ENCODE data around the gene GALNT9.
A peak's percentile ranks its signal among the peaks of the same experiment; 100 is the strongest.
"Not testable (repeated sequence)": the region's sequence is repeated elsewhere in the genome, so short reads cannot be mapped to it uniquely, and the experiment has no call there.

Gene GALNT9

GRCh38 chr12:132228476-132229192 is 100.8 kb downstream of the GALNT9 start:
- DNase-seq, result no peak

DNA sequence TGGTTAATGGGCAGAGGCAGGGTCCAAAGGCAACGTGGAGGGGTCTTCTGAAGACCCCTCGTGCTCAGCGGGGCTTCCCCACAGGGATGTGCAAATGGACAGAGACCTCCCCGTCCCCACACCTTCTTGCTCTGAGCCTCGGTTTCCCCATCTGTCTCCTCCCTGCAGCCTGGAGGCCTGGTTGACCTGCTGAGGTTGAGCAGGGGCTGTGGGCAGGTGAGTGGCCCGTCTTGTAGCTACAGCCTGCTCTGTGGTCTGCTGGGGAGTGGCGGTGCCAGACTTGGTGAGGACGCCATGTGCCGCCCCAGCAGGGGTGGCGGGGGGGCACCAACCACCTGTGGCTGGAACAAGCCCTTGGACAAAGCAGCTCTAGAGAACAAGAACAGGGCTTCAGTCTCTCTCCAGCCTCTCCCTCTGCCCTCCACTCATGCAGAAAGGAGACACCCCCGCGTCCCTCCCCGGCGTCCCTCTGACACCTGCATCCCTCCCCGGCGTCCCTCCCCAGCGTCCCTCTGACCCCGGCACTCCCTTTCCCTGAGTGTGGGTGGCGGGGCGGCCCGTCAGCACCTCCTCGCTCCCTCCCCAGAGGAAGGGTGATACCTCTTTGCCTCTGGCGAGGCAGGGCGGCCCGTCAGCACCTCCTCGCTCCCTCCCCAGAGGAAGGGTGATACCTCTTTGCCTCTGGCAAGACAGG is 101.5 kb downstream of the GALNT9 start:
- DNase-seq, result no peak

- DNase-seq, result no peak
These were observed 102.3 kb downstream of the GALNT9 start for GRCh38 chr12:132227118-132227517.

GRCh38 chr12:132226604-132227003 is 102.8 kb downstream of the GALNT9 start:
- DNase-seq, result no peak

DNA sequence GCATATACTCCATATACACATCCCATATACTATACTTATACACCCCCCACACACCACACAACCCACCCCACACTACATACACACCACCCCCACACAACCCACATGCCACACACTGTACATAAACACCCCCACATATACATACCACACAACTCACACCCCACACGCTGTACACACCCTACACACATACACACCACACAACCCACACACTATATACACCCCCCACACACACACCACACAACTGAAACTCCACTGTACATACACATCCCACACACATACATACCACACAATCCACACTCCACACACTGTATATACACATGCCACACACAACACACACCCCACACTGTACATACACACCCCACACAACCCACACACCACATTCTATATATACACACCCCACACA is 104.2 kb downstream of the GALNT9 start:
- DNase-seq, result no peak

DNA sequence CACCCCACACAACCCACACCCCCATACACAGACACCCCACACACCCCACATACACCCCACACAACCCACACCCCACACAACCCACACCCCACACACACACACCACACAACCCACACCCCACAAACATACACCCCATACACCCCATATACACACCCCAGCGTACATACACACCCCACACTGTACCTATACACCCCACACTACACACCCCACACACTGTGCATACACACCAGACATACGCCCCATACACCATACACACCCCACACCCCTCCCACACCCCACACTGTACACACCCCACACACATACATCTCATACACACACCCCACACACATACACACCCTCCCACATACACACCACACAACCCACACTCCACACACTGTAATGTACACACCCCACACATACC is 104.9 kb downstream of the GALNT9 start:
- no peak for DNase-seq

- DNase-seq, result no peak
These were observed 106.6 kb downstream of the GALNT9 start for GRCh38 chr12:132222808-132223173.

DNA sequence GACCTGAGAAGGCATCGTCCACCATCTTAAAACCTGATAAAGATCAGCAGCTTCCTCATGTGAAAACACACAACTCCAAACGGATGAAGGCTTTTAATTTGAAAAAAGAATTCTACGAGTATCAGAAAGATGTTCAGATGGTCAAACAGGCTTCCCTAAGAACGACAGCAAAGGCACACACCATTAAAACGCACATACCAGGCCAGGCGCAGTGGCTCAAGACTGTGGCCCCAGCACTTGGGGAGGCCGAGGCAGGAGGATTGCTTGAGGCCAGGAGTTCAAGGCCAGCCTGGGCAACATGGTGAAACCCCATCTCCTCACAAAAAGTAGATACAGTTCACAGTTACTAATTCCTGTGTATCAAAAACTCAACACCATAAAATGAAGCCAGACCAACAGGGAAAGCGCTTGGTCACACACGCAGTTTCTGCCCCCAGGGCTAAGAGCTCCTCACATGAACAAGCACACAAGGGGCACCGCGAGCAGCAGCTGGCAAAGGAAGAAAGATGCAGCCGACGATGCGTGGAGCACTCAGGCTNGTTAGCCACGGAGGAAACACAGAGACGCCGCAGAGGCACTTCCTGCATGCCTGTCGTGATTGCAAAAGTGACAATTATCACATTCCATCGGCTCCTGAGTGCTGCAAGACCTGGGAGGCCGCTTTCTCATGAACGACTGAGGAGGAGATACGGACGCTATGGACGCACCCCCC is 107.1 kb downstream of the GALNT9 start:
- peak; percentile 70 for DNase-seq

GRCh38 chr12:132219761-132220160 is 109.6 kb downstream of the GALNT9 start:
- DNase-seq, result not testable (repeated sequence)

- peak; percentile 24 for DNase-seq
These were observed 110.1 kb downstream of the GALNT9 start for GRCh38 chr12:132219323-132219722.

DNA sequence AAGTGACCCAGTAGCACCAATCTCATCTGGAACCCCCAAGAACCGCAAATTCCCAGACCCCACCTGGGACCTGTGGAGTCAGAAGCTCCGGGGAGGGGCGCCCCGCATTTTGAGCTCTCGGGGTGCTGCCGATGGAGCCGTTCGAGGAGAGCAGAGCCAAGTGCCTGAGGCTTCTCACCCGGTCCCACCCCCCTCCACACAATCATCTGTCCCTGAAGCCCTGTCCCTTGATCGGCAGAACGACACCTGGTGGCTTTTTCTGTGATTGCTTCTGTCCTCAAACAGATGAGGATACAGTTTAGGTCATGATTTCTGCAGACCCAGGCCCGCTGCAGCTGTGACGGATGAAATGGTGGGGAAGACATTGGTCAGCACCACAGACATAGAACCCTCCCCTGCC is 110.5 kb downstream of the GALNT9 start:
- DNase-seq, result peak; percentile 51

- DNase-seq, result no peak
These were observed 110.9 kb downstream of the GALNT9 start for GRCh38 chr12:132218527-132218875.

DNA sequence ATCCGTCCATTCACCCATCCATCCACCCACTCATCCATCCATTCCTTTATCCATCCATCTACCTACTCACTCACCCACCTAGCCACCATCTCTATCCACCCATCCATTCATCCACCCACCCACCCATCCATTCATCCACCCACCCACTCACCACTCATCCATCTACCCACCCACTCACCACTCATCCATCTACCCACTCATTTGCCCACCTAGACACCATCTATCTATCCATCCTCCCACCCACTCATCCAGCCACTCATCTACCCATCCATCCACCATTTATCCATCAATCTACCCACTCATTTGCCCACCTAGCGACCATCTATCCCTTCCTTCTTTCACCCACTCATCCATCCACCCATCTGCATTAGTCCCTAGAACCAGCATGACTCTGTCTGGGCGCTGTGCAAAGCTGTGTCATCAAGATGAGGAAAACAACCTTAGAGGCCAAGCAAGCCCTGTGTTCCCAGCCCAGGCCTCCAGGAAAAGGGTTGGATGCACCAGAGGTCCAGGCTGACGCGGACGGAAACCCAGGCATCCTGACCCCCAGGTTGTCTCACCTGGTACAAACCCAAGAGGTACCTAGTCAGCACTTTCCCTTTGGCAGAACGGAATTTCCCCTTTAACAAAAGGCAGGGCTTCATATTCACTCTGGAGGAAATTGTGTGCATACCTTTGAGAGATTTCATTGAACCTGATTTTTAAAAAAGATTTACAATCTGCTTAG is 111.4 kb downstream of the GALNT9 start:
- no peak for DNase-seq

DNA sequence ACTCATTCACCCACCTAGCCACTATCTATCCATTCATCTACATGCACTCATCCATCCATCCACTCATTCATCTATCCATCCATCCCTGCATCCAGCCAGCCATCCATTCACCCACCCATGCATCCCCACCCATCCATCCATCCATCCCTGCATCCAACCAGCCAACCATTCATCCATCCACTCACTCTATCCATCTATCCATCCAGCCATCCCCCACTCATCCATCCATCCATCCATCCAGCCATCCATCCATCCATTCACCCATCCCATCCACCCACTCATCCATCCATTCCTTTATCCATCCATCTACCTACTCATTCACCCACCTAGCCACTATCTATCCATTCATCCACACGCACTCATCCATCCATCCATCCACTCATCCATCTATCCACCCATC is 112.0 kb downstream of the GALNT9 start:
- no peak for DNase-seq

GRCh38 chr12:132216354-132216987 is 112.9 kb downstream of the GALNT9 start:
- DNase-seq, result no peak

GRCh38 chr12:132215299-132215989 is 113.9 kb downstream of the GALNT9 start:
- no peak for DNase-seq

DNA sequence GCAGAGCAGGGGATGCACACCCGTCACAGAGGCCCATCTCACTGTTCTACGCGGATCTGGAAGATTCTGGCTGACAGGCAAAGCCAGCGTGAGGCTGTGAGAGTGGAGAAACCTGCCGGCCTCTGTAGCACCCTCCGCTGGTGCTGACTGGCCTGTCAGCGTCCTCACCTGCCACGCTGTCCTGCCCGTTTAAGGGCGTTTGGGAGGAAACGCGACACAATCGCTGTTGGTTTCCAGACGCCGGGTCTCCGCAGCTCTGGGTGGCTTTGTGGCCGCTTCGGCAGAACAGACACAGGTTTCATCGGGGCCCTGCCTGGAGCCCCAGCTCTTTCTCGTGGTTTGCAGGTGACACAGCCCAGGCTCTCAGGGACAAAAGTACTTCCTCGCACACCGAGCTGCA is 114.5 kb downstream of the GALNT9 start:
- no peak for DNase-seq

DNA sequence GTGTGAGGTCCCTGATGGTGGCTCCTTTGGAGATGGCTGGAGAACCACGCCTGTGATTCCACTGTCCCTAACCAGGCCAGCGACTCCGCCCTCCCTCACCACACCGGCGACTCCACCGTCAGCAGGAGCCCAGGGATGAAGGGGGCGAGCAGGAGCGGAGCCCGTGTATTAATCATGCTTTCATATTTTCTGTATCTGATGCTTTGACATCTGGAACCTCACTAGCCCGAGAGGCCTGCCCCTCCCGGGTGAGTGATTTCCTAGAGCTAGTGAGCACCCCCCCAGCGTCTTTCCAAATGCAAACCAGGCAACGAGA is 115.3 kb downstream of the GALNT9 start:
- DNase-seq, result no peak

GRCh38 chr12:132213359-132214160 is 115.8 kb downstream of the GALNT9 start:
- DNase-seq, result no peak

DNA sequence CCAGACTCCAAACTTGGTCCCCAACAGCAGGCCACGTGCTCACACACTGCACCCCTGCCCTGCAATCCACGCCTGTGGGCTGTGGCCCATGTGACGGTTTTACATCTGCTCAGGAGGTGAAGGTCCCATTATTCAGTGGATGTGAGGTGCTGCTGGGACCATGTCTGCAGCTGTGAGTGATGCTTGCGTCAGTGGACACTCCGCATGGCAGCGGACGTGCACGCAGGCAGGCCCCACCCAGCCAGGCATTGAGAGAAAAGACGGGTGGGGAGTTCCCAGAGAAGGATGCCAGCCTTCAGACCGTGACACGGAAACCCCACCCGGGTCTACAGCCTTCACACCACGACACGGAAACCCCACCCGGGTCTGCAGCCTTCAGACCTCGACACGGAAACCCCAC is 117.6 kb downstream of the GALNT9 start:
- no peak for DNase-seq

DNA sequence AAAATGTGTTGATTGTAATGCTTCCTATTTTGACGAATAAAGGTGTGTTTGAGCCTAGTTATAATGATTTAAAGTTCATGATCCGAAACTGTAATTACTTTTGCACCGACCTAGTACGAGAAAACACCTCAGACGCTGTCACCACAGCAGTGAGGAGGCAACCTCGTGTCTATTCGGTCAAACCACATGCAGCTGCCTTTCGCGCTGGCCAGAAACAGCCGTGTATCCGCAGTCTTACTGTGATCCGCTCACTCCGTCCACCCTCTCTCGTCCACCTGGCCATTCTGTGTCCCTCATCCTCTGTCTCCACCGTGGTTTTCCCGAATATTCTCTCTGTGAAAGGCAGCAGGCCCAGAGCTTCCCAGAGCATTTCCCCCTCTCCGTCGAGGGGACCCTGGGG is 118.1 kb downstream of the GALNT9 start:
- DNase-seq, result no peak
